Activated CD4-positive, CD25-positive, alpha-beta regulatory T cell treated with anti-CD3 and anti-CD28 coated beads, Interleukin-2, amount 50 U/mL, for 24 hours (primary cell): ENCODE results near the gene ITGAE.

Experiments used
- ATAC-seq, 2 donors: fragments of 150-1000 bp; cut with Tn5 transposase; one replicate each; pipeline ENCODE4 v1.10.0; 2021; ENCODE audit warnings: mild to moderate bottlenecking in 1 of 2, moderate library complexity in 1 of 2

The ITGAE gene

DNA sequence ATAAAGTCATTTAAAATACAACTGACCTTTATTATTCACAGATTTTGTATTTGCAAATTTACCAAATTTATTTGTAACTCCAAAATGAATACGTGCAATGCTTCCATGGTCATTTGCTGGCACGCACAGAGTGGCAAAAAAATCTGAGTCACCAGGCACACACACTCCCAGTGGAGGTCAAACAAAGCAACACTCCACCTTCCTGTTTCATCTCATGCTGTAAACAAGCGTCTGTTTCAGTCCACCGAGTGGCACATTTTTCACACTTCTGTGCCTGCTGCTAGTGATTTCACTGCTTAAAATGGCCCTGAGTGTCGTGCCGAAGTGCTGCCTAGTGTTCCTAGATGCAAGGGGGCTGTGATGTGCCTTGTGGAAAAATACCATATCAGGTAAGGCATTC, 17.8 kb upstream of the ITGAE start:
- no peak for ATAC-seq

DNA sequence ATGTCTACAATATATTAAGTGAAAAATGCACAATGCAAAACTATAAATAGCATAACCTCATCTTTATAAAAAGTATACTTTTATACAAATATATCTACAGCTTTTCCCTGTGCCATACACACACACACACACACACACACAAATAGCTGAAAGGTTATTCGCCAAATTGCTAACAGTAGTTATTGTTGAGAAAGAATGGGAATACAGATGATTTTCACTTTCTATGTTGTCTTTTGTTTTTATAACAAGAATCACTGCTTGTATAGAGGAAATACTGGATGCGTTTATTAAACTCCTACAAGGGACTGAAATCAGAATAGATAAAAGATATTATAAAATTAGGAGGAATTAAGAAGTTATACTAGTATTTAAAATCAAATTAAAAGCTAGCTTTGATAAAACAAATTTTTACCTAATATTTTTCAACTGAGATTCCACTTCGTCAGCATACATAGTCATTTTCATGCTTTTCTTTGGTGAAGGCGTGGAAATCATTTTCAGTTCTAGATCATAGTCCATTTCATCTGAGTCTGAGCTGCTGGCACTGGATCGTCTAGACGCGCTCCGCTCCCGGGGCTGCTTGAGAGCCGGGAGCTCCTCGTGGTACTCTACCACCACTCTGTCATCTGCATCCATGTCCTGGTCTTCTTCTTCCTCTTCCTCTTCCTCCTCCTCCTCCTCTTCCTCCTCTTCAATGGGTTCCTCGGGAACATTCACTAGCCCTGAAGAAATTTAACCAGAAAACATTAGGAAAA, 17.0 kb upstream of the ITGAE start:
- no peak for ATAC-seq

DNA sequence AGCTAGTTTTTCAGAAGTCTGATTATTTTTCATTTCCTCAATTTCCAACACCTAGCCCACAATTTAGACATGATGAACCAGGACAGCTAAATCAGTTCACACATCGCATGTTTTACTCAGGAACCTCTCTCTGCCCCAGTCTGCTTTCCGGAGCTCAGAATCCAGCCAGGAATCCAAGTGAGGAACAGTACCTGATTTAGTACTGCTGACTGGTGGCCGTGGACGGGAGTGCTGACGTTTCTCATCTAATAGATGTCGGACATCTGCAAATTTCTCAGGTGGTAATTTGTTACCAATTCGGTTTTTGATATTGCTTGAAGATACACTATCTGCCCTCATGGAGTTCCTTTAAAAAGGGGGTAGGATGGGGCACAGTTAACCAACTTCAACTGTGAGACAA, 14.9 kb upstream of the ITGAE start:
- no peak for ATAC-seq

DNA sequence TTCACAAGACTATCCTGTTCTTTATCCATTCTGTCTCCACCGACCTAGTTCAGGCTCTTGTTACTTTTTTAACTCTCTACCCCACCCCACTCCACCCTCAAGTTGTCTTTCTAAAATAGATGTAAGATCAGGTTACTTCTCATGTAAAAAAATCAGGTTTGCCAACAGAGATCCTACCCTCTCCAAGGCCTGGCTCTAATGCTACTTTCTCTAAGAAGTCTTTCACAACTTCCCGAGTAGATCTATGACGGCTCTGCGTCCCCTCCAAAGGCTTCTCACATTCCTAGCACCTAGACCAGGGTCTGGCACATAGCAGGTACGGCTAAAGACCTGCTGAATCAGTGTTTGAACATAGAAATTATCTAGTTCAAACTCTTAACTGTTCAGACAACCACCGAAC, 14.1 kb upstream of the ITGAE start:
- no peak for ATAC-seq

DNA sequence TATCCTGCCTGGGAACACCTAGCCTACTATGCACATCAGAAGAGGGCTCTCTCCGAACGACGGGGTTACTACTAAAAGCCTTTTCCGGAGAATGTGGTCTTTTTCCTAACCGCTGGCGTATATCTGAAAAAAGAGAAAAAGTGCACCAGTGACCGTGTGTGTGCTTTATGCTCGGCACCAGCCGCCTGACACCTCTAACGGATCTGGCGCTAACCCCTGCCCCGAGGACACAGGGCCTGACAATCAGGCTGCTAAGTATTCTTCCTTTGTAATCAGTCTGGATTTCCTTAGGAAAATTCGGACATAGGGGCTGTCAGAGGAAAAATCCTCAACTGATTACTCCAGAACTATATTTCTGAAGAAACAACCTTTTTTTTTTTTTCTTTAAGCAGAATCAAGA, 13.4 kb upstream of the ITGAE start:
- ATAC-seq, result no peak

DNA sequence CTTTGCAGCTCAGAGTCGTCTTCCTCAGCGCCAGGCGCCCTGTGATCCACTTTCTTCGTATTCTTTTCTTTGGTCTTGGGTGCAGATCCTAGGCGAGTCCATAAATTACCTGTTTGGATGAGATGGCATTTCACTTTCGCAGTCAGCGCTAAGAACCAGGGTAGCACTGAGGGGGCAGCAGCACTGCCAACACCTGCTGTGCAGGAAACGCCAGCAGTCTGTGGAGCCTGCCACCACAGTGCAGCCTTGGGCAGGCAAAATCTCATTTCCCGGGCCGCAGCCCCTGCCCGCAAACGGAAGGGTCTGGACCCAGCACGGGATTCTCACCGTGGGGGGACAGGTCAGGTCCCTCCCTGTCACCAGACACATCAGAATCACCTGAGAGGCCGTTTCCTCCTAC, 12.2 kb upstream of the ITGAE start:
- ATAC-seq, result no peak

DNA sequence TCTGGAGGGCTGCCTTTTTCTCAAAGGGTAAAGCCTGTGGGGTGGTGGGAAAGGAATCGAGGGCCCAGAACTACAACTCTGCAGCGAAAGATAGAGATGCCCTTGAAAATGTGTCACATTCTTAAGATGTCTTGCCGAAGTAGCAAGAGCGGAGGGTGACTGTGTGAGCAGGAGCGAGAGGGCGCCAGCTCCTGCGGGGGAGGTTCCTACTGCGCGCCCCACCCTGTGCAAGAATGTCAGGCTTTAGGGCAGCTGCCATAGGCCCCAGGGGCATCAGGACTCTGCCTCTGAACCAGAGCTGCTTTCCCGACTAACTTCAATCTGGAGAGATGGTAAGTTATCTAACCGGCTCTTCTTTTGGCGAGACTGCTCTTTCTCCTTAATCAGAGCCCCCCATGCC, 11.8 kb upstream of the ITGAE start:
- no peak for ATAC-seq

DNA sequence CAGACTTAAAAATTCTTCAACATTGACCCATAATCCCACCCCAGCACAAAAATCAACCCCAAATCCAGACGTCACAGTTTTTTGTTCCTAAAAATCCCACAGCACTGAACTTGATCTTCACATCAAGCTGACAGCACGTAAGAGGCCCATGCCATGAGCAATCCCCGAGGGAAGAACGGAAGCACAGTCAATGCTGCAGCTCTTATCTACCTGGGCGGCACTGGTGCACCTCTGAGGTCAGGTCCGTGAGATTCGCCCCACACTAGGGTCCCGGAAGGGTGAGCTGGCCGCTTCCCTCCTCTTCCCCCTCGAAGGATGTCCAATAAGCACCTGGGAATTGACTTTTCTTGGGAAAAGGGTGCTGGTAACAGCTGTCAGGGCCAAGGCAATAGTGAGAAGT, 11.3 kb upstream of the ITGAE start:
- ATAC-seq, result no peak

DNA sequence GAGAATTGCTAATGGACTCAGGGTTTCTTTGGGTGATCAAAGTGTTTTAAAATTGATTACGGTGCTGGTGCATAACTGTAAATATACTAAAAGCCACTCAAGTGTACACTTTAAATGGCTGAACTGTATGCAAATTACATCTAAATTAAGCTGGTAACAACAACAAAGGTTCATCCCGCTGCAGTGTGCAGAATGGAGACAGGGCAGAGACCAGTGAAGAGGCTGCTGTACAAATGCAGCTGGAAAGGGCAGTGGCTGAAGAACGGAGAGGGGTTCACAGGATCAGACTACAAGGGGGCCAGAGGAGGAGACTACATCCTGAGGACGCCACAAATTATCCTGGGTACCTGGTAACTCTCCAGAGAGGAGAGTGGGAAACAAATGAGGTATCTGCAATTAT, 9.0 kb upstream of the ITGAE start:
- no peak for ATAC-seq

DNA sequence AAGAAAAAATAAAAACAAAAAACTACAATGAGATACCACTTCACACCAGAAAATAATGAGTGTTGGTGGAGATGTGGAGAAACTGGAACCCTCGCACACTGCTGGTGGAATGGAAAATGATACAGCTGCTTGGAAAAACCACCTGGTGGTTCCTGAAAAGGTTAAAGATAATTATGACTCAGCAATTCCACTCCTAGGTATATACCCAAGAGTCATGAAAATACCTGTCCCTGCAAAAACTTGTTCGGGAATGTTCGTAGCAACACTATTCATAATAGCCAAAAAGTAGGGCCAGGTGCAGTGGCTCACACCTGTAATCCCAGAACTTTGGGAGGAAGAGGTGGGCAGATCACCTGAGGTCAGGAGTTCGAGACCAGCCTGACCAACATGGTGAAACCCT, 8.1 kb upstream of the ITGAE start:
- no peak for ATAC-seq

DNA sequence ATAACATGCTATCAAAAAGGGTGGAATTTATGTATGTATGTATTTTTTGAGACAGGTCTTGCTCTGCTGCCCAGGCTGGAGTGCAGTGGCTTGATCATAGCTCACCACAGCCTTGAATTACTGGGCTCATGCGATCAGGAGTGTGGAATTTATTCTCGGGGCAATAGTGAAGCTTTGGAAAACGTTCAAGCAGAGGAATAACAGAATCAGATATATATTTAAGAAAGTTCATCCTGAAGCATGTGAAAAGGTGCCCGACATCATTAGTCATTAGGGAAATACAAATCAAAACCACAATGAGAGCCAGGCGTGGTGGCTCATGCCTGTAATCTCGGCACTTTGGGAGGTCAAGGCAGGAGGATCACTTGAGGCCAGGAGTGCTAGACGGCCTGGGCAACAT, 7.7 kb upstream of the ITGAE start:
- no peak for ATAC-seq

DNA sequence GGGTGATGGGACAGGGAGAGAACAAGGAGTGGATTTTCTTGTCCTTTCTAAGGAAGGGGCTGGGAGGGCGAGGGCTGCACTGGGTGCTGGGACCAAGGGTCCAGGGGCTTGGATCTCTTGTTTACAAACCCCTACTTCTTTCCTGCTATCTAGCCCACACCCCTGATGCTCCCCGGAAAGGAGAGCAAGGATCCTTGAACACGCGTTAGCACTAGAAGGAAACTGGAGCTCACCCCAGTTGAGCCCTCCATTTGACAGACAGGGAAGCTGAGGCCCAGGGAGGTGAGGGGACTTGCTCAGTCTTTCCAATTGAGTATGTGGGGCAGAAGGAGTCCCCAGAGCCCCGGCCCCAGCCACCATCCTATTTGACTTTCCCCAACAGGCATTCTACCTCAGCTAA, 4.6 kb upstream of the ITGAE start:
- ATAC-seq, result no peak

DNA sequence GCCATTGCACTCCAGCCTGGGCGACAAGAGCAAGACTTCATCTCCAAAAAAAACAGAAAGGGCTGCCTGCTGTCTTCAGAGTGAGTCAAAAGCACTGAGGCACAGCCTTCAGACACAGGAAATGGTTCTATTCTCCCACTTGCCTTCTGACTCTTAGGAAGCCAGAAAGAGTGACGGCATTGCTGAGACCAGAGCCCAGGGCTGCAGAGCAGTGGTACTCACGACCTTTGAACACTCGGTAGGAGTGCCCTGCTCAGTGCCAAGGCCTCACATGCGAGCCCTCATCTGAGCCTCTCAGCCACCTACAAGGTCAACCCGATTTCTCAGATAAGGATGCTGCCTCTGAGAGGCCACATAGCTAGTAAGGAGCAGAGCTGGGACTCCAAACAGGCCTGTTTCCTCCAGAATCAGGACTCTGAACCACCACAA, 3.5 kb upstream of the ITGAE start:
- peak; percentile 88 to 91 for ATAC-seq

DNA sequence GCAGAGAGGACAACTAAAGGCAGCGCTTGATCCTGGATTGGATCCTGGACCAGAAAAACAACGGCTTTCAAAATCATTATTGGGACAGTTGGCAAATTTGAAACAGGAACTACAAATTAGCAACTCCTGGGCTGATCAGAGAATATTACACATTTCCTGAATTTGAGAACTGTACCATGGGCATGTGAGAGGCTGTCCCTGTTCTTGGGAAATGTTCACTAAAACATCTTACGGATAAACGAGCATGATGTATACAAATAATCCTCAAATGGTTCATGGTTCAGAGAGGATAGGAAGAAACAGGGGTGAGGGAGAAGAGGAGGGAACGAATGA, 2.3 kb upstream of the ITGAE start:
- no peak for ATAC-seq

DNA sequence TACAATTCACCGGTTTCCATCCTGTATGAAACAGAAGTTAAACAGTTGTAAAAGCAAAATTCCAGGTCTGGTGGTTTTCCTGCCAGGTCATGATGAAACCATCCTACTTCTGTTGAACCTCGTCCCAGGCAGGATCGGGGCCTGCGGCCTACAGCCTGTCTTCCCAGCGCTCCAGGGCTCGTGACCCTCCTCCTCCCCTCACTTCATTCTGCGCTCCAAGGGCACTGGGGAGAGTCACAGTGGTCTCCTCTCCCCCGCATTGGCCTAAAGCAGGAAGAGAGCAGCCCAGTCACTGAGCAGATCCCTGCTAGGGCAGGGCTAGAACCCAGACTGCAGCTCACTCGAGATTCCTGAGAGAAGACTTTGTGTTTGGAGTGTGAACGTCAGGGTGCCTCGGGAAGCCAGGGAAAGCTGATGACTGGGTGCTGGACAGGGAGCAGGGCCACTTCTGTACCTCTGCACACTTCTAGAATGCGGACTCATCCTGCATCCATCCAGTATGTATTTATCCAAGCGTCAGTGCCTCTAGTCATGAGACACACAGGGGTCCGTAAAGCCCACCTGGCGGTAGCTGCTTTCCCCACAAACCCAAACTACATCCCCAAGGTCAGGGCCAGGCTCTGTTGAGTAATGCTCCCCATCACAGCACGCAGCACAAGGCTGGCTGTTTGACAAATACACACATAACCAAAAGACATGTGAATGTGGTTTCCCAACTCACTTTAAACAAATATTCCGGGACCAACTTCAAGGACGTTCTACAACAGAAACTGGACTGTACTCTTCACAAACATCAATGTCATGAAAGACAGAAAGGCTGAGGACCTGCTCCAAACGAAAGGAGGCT, 1.7 kb upstream of the ITGAE start:
- no peak for ATAC-seq

DNA sequence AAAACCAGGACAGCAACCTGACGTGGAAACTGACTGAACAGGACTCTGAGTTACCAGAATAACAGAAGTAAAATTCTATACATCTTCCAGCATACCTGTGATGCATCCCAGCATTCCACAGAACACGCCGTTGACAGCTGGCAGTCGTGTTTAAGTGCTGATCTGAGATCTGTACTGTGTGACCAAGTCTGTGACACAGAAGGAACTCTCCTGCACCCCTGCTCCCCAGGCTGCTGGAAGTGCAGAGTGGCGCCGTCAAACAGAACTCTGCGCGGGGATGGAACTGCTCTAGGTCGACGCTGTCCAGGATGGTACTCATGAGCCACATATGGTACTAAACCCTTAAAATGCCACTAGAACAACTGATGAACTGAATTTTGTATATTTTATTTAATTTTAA, 804 bp upstream of the ITGAE start:
- ATAC-seq, result no peak

DNA sequence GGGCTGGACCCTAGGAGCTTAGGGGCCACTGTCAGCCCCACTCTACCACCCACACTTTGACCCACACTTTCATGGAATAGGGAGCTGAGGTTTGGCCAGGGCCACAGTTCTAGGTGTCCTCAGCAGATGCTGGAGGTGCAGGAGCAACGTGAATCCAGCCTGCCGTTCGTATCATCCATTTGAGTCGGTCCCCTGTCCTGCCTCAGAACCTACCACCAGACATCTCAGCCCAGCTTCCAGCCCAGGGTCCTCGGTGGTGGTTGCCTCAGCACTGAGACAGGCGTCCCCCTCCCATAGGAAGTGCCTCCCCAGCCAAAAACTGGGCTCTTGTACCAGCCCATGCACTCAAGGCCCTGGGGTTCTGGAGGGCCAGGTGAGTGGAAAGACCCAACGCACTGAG, 359 bp upstream of the ITGAE start:
- ATAC-seq, result no peak

DNA sequence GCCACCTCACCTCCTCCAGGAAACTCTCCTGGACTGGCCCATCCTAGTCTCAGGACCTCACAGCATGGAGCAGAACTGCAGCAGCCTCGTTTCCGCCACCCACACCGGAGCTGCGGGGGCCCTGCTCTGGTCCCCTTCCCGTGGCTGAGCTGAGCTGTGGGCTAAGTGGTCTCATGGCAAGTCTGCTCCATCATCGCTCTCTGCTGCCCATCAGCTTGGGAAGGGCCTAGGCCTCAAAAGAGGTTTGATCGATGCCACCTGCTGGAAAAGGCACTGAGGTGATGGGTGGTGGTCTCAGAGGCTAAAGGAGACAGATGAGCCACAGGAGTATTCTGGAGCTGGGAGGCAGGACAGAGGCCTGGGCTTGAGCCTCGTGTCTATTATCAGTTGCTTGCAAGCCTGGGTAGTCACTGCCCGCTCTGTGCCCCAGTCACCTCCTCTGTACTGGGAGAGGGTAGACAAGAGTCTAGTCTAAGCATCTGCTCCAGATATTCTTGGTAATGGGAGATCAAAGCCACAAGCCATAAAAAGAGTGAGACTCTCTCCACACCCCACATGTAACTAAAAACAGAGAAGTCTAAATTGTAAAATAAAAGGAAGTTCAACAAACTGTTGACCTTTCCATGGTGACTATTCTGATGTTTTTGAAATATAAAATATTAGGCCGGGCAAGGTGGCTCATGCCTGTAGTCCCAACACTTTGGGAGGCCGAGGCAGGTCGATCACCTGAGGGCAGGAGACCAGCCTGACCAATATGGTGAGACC, 1.6 kb downstream of the ITGAE start:
- ATAC-seq, result no peak

DNA sequence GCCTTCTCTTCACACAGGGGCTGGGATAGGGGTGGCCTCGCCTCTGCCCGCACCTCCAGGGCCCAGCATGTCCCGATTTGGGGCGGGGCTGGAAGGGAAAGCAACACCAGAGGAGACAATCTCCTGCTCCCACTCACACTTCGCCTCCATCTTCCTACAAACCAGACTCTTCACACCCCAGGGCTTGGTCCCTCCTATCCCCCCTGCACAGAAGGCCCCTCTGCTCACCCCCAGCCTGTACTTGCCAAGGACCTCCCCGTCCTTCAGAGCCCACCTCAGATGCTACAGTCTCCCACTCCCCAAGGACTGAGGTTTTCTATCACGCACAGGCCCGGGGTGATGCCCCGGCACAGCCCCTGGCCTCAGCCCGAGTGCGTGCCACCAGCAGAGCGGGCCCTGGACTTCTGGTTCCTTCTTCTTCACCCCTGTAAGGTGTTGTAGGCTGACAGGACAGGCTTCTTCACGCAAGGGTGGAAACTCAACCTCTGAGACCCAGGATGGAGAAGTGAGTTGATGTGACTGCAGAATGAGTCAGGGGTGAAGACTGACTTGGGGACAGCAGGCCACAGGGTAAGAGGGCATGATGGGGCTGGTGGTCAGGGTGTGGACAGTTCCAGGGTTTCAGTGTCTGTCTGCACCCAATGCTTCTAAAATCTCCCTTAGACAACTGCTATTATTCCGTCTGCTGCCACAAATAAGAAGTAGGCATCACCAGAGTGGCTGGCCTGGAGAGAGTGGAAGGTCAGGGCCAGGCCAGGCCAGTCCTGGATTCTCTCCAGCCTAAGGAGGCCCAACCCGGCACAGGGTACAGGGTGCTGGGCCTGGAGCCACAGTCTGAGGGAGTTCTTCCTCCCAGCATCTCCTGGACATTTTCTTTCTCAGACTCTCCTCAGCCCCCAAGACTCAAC, 2.5 kb downstream of the ITGAE start:
- ATAC-seq, result no peak

DNA sequence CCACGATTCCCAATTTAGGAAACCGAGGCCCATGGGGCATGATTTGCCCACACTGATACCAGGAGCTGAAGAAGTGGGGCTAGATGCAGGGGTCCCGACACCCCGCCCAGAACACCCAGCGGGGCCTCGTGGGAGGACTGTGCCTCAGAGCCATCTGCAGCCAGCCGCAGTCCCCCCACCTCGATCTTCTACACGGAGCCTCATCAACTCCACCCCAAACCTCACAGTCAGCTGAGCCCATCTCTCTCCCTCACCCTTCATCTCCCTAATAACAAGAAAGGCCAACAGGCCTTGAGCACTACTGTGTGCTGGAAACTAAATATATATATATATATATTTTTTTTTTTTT, 4.2 kb downstream of the ITGAE start:
- ATAC-seq, result peak; percentile 33 to 39

DNA sequence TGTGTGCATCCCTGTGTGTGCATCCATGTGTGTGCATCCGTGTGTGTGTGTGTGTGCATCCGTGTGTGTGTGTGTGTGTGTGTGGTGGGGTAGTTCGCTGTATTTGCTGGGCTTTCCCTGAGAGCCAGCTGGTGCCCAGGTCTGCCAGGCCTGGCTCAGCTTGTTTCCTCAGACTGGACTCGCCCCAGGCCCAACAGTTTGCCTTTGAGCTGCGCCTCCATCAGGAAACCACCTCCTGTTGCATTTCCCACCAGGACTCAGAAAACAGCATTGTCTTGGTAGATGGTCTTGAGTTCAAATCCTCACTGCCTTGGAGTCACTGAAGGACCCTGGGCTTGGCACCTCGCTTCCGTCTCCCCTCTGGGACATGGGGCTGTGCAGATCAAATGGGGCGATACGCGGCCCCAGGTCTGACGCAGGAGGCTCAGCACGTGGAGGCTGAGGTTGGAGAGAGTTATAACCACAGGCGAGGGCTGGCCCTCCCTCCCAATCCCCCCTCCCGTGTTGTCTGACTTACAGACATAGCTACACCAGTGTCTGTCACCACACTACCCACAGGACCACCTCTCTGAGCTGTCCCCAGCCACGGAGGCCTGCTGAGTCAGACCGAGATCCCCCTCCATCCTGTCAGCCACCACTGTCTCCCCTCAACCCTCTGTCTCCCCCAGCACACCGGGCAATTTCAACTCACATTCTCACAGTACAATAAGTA, 4.7 kb downstream of the ITGAE start:
- peak; percentile 83 to 84 for ATAC-seq
